Nephron (organoid): ENCODE results near the gene CWF19L2.
"Not testable (repeated sequence)": the region's sequence is repeated elsewhere in the genome, so short reads cannot be mapped to it uniquely, and the experiment has no call there.

Source experiments
- H3K27ac Mint-ChIP-seq, 3 experiments: 2 replicates each; pipeline ENCODE4 v1.8.0; 2020; ENCODE audit warnings: mixed read lengths in 3 of 3, mild to moderate bottlenecking in 2 of 3, moderate library complexity in 1 of 3
- H3K27me3 Mint-ChIP-seq: 2 replicates; pipeline ENCODE4 v1.8.0; 2021; ENCODE audit warnings: low read depth, mild to moderate bottlenecking, moderate library complexity, mixed read lengths
- H3K36me3 Mint-ChIP-seq: 2 replicates; pipeline ENCODE4 v1.8.0; 2020; ENCODE audit warnings: low read depth, mixed read lengths
- H3K4me1 Mint-ChIP-seq: 2 replicates; pipeline ENCODE4 v1.8.0; 2020; ENCODE audit warnings: mixed read lengths
- H3K4me3 Mint-ChIP-seq, 3 experiments: 2 replicates each; pipeline ENCODE4 v1.8.0; 2020; ENCODE audit warnings: mild to moderate bottlenecking in 3 of 3, mixed read lengths in 3 of 3, moderate library complexity in 2 of 3
- H3K9me3 Mint-ChIP-seq: 2 replicates; pipeline ENCODE4 v1.8.0; 2020; ENCODE audit warnings: mixed read lengths
- CTCF ChIP-seq, 3 experiments: fragments of 200-600 bp; sonication (generic); IDR thresholded peaks; one replicate each; pipeline ENCODE4 v1.5.0; 2021; ENCODE audit warnings: antibody characterized with exemption in 3 of 3; ENCODE audit not compliant: unreplicated experiment in 3 of 3

CWF19L2 gene

GRCh38 chr11:107457558-107458271 lies at the start of gene CWF19L2:
TSS of gene CWF19L2 (minus strand) at chr11:107457825. CDS start at chr11:107457816, 9 bp downstream.
- Mint-ChIP-seq H3K27me3 (no peaks in the 10 kb centered on the region), H3K4me3 (peak within 1 kb of the TSS; percentile 89 to 95 (median 90)), H3K36me3 (peaks cover 7% of the 10 kb centered on the region), H3K27ac (peak within 1 kb of the TSS; percentile 79 to 93 (median 92)), H3K4me1 (peaks cover 25% of the 10 kb centered on the region), H3K9me3 (no peaks in the 10 kb centered on the region)
- no peak for TF ChIP-seq CTCF (IDR thresholded peaks at IDR 0.05; ENCODE audit: unreplicated experiment in 3 of 3)

- no peaks in the 10 kb centered on the region for H3K27me3 Mint-ChIP-seq
- peaks cover 3% of the 10 kb centered on the region for H3K9me3 Mint-ChIP-seq
- peaks cover 44% of the 10 kb centered on the region for H3K36me3 Mint-ChIP-seq
- peak overlapping the region in 1 of 3 experiments; percentile 23 for H3K4me3 Mint-ChIP-seq
- H3K27ac Mint-ChIP-seq: peak overlapping the region; percentile 93 to 97 (median 95)
- no peak for TF ChIP-seq CTCF (IDR thresholded peaks at IDR 0.05; ENCODE audit: unreplicated experiment in 3 of 3)
- peaks cover 39% of the 10 kb centered on the region for H3K4me1 Mint-ChIP-seq
Measured at GRCh38 chr11:107505647-107506225, 48.1 kb upstream of the CWF19L2 start.

GRCh38 chr11:107504981-107505380 lies 47.4 kb upstream of the CWF19L2 start:
- H3K27me3 Mint-ChIP-seq: no peaks in the 10 kb centered on the region
- H3K9me3 Mint-ChIP-seq: peaks cover 3% of the 10 kb centered on the region
- H3K4me1 Mint-ChIP-seq: peaks cover 39% of the 10 kb centered on the region
- H3K36me3 Mint-ChIP-seq: peaks cover 44% of the 10 kb centered on the region
- H3K27ac Mint-ChIP-seq: peak overlapping the region; percentile 93 to 97 (median 95)
- H3K4me3 Mint-ChIP-seq: no peak overlapping the region
- no peak for TF ChIP-seq CTCF (IDR thresholded peaks at IDR 0.05; ENCODE audit: unreplicated experiment in 3 of 3)

GRCh38 chr11:107501713-107502112 lies 44.1 kb upstream of the CWF19L2 start:
- peaks cover 29% of the 10 kb centered on the region for H3K4me1 Mint-ChIP-seq

GRCh38 chr11:107497371-107497770 lies 39.7 kb upstream of the CWF19L2 start:
- H3K27ac Mint-ChIP-seq, H3K4me1 Mint-ChIP-seq, H3K27me3 Mint-ChIP-seq, H3K4me3 Mint-ChIP-seq, H3K9me3 Mint-ChIP-seq: not testable (repeated sequence)
- H3K36me3 Mint-ChIP-seq: peaks cover 14% of the 10 kb centered on the region

More at GRCh38 chr11:107501713-107502112, 44.1 kb upstream of the CWF19L2 start:
- no peak for TF ChIP-seq CTCF (IDR thresholded peaks at IDR 0.05; ENCODE audit: unreplicated experiment in 3 of 3)
- Mint-ChIP-seq H3K27ac (no peak overlapping the region), H3K36me3 (peaks cover 39% of the 10 kb centered on the region), H3K27me3 (no peaks in the 10 kb centered on the region), H3K4me3 (no peak overlapping the region), H3K9me3 (peaks cover 3% of the 10 kb centered on the region)

GRCh38 chr11:107496011-107496410 lies 38.4 kb upstream of the CWF19L2 start:
- no peak for TF ChIP-seq CTCF (IDR thresholded peaks at IDR 0.05; ENCODE audit: unreplicated experiment in 3 of 3)
- Mint-ChIP-seq H3K4me1 (peaks cover 5% of the 10 kb centered on the region), H3K36me3 (peaks cover 1% of the 10 kb centered on the region), H3K27ac (peak overlapping the region in 2 of 3 experiments; percentile 39 to 51), H3K9me3 (no peaks in the 10 kb centered on the region), H3K27me3 (no peaks in the 10 kb centered on the region), H3K4me3 (no peak overlapping the region)
